ENCODE data around the gene DHX8.

Gene DHX8

DNA sequence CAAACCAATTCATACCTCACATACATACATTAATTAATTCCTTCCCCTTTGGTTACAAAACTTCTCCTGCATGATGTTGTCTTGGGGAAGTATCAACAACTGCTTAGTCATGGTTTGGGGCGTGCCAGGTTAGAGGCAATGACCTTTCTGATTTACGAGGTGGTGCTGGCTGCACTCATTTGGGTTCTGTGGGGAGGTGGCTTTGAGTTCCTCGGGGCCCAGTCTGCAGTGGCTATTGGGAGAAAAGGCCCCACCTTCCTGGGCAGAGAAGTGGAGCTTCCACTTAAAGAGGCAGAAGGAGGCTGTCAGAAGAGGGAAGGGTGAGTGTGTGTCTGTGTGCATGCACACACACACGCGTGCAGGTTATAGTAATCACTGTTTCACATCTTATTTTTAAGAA, 72.5 kb downstream of the DHX8 start:
- no peak for TF ChIP-seq EZH2phosphoT487 (conservative IDR thresholded peaks at IDR 0.05; ENCODE audit: low read length)
- TF ChIP-seq, protein P1, sequence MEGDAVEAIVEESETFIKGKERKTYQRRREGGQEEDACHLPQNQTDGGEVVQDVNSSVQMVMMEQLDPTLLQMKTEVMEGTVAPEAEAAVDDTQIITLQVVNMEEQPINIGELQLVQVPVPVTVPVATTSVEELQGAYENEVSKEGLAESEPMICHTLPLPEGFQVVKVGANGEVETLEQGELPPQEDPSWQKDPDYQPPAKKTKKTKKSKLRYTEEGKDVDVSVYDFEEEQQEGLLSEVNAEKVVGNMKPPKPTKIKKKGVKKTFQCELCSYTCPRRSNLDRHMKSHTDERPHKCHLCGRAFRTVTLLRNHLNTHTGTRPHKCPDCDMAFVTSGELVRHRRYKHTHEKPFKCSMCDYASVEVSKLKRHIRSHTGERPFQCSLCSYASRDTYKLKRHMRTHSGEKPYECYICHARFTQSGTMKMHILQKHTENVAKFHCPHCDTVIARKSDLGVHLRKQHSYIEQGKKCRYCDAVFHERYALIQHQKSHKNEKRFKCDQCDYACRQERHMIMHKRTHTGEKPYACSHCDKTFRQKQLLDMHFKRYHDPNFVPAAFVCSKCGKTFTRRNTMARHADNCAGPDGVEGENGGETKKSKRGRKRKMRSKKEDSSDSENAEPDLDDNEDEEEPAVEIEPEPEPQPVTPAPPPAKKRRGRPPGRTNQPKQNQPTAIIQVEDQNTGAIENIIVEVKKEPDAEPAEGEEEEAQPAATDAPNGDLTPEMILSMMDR (IDR thresholded peaks at IDR 0.05; ENCODE audit: insufficient read depth, low read length, poor library complexity, severe bottlenecking), result no peak
- no peaks in the 10 kb centered on the region for H3K27me3 ChIP-seq (ENCODE audit: low read length)
- H3K4me2 ChIP-seq (ENCODE audit: low read depth, low read length, poor library complexity, severe bottlenecking), result no peak overlapping the region
- H3K36me3 ChIP-seq (ENCODE audit: low read length), result no peaks in the 10 kb centered on the region
- no peak overlapping the region for H3K4me3 ChIP-seq (ENCODE audit: insufficient read depth, low read length, poor library complexity, severe bottlenecking)
- no peaks in the 10 kb centered on the region for H3K79me2 ChIP-seq (ENCODE audit: insufficient read depth, low read length)
- H3K27ac ChIP-seq (ENCODE audit: low read depth, low read length), result no peak overlapping the region
- no peak overlapping the region for H3K9ac ChIP-seq (ENCODE audit: low read length)
- H3K9me3 ChIP-seq (ENCODE audit: insufficient read depth, low read length), result no peaks in the 10 kb centered on the region
- H3F3A ChIP-seq (ENCODE audit: insufficient read depth), result no peaks in the 10 kb centered on the region
- H2AFZ ChIP-seq (ENCODE audit: low read depth, low read length, severe bottlenecking), result no peak overlapping the region
- H3K9me2 ChIP-seq (replicated peaks; ENCODE audit: insufficient read depth, low read length), result no peaks in the 10 kb centered on the region
- H4K20me1 ChIP-seq (ENCODE audit: low read depth, low read length), result no peaks in the 10 kb centered on the region

DNA sequence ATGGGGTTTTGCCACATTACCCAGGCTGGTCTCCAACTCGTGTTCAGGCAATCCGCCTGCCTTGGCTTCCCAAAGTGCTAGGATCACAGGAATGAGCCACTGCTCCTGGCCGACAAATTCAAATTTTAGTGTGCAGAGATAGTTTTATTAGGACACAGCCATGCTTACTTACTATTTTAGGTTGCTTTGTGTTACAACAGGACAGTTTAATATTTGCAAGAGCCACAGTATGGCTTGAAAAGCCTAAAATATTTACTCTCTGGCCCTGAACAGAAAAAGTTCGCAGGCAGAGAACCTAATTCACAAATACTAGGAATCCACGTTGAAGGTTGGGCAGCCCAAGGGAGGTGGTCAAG, 75.0 kb downstream of the DHX8 start:
- TF ChIP-seq EZH2phosphoT487 (conservative IDR thresholded peaks at IDR 0.05; ENCODE audit: low read length), result no peak
- TF ChIP-seq, protein P1 (IDR thresholded peaks at IDR 0.05; ENCODE audit: insufficient read depth, low read length, poor library complexity, severe bottlenecking), result no peak
- H3K27ac ChIP-seq (ENCODE audit: low read depth, low read length), result no peak overlapping the region
- no peaks in the 10 kb centered on the region for H3K36me3 ChIP-seq (ENCODE audit: low read length)
- no peaks in the 10 kb centered on the region for H3F3A ChIP-seq (ENCODE audit: insufficient read depth)
- H3K4me3 ChIP-seq (ENCODE audit: insufficient read depth, low read length, poor library complexity, severe bottlenecking), result no peak overlapping the region
- H3K4me2 ChIP-seq (ENCODE audit: low read depth, low read length, poor library complexity, severe bottlenecking), result no peak overlapping the region
- no peak overlapping the region for H2AFZ ChIP-seq (ENCODE audit: low read depth, low read length, severe bottlenecking)
- H3K27me3 ChIP-seq (ENCODE audit: low read length), result no peaks in the 10 kb centered on the region
- no peaks in the 10 kb centered on the region for H3K79me2 ChIP-seq (ENCODE audit: insufficient read depth, low read length)
- no peaks in the 10 kb centered on the region for H4K20me1 ChIP-seq (ENCODE audit: low read depth, low read length)
- no peaks in the 10 kb centered on the region for H3K9me2 ChIP-seq (replicated peaks; ENCODE audit: insufficient read depth, low read length)
- no peak overlapping the region for H3K9ac ChIP-seq (ENCODE audit: low read length)
- no peaks in the 10 kb centered on the region for H3K9me3 ChIP-seq (ENCODE audit: insufficient read depth, low read length)

- TF ChIP-seq, protein P1 (IDR thresholded peaks at IDR 0.05; ENCODE audit: insufficient read depth, low read length, poor library complexity, severe bottlenecking), result no peak
- TF ChIP-seq EZH2phosphoT487 (conservative IDR thresholded peaks at IDR 0.05; ENCODE audit: low read length), result no peak
- no peaks in the 10 kb centered on the region for H4K20me1 ChIP-seq (ENCODE audit: low read depth, low read length)
- H3K79me2 ChIP-seq (ENCODE audit: insufficient read depth, low read length), result no peaks in the 10 kb centered on the region
- H3K27me3 ChIP-seq (ENCODE audit: low read length), result no peaks in the 10 kb centered on the region
- no peaks in the 10 kb centered on the region for H3K9me2 ChIP-seq (replicated peaks; ENCODE audit: insufficient read depth, low read length)
- no peaks in the 10 kb centered on the region for H3K36me3 ChIP-seq (ENCODE audit: low read length)
- H3K9me3 ChIP-seq (ENCODE audit: insufficient read depth, low read length), result no peaks in the 10 kb centered on the region
- no peak overlapping the region for H3K9ac ChIP-seq (ENCODE audit: low read length)
- no peaks in the 10 kb centered on the region for H3F3A ChIP-seq (ENCODE audit: insufficient read depth)
- H3K27ac ChIP-seq (ENCODE audit: low read depth, low read length), result no peak overlapping the region
- H3K4me3 ChIP-seq (ENCODE audit: insufficient read depth, low read length, poor library complexity, severe bottlenecking), result no peak overlapping the region
- no peak overlapping the region for H2AFZ ChIP-seq (ENCODE audit: low read depth, low read length, severe bottlenecking)
- H3K4me2 ChIP-seq (ENCODE audit: low read depth, low read length, poor library complexity, severe bottlenecking), result no peak overlapping the region
Observed at GRCh38 chr17:43559161-43559816, 75.5 kb downstream of the DHX8 start.
